ENCODE results near the gene TIGD6.

GRCh38 chr5:150022681-150023080 lies 22.2 kb upstream of the TIGD6 start:
- TF ChIP-seq RAD21 (CRISPR knock-in tag; conservative IDR thresholded peaks at IDR 0.05 in 1 of 2, IDR thresholded peaks at IDR 0.05 in 1 of 2): no peak
- TF ChIP-seq HDAC6 (IDR thresholded peaks at IDR 0.05; ENCODE audit: low read depth, low read length): no peak
- no peak for TF ChIP-seq YY1 (IDR thresholded peaks at IDR 0.05; ENCODE audit: borderline replicate concordance in 1 of 3, control insufficient read depth in 1 of 3, extremely low read depth in 1 of 3, insufficient read depth in 3 of 3, insufficient read length in 1 of 3, insufficient replicate concordance in 2 of 3, low read depth in 1 of 3, low read length in 2 of 3)
- no peak for TF ChIP-seq KLF16 (IDR thresholded peaks at IDR 0.05)
- no peak for TF ChIP-seq ZBTB8A (IDR thresholded peaks at IDR 0.05; ENCODE audit: partially characterized antibody)
- no peak for TF ChIP-seq SMAD4 (CRISPR knock-in tag; conservative IDR thresholded peaks at IDR 0.05)
- TF ChIP-seq MAX (CRISPR knock-in tag; IDR thresholded peaks at IDR 0.05): no peak
- no peak for TF ChIP-seq ZNF263 (CRISPR knock-in tag; IDR thresholded peaks at IDR 0.05; ENCODE audit: borderline replicate concordance)
- no peak for TF ChIP-seq RBM15 (IDR thresholded peaks at IDR 0.05; ENCODE audit: insufficient read depth, low read length)
- no peak for TF ChIP-seq POLR2AphosphoS5 (IDR thresholded peaks at IDR 0.05; ENCODE audit: control insufficient read depth, insufficient read depth, low read depth, low read length)
- no peak for TF ChIP-seq EP300 (IDR thresholded peaks at IDR 0.05; ENCODE audit: low read length)
- no peak for TF ChIP-seq NFE2 (IDR thresholded peaks at IDR 0.05; ENCODE audit: low read depth)
